Measurements from ENCODE around the gene RRAS2.

- no peak for TF ChIP-seq CTCF (IDR thresholded peaks at IDR 0.05)
- no peak for TF ChIP-seq POLR2AphosphoS5 (IDR thresholded peaks at IDR 0.05)
- TF ChIP-seq POLR2A (IDR thresholded peaks at IDR 0.05): no peak
- TF ChIP-seq EP300 (IDR thresholded peaks at IDR 0.05): no peak
Measured at GRCh38 chr11:14318581-14318981, 40.4 kb downstream of the RRAS2 start.
